Sigmoid colon (tissue), 7 donors: ENCODE measurements around the gene FOXL2NB. TPM values are rescaled to one million over a fixed set of nuclear protein-coding genes. Genes with fewer than 3 reads are reported as not detected.

ENCODE experiments used
- DNase-seq: peaks from one replicate; pipeline ENCODE4 v3.0.0-alpha.2; 2019
- H3K27ac ChIP-seq, 4 donors: fragments of 200-600 bp; sonication (generic); one replicate each; pipeline ENCODE4 v1.5.1; 2016 to 2019; ENCODE audit warnings: mild to moderate bottlenecking in 1 of 4
- H3K27me3 ChIP-seq, 3 donors: fragments of 200-600 bp; sonication (generic); one replicate each; pipeline ENCODE4 v1.5.1; 2019; ENCODE audit warnings: mild to moderate bottlenecking in 1 of 3
- H3K36me3 ChIP-seq, 4 donors: fragments of 200-600 bp; sonication (generic); one replicate each; pipeline ENCODE4 v1.5.1; 2016 to 2019
- H3K4me1 ChIP-seq, 4 donors: fragments of 200-600 bp; sonication (generic); one replicate each; pipeline ENCODE4 v1.5.1; 2017 to 2019
- H3K4me3 ChIP-seq, 4 donors: fragments of 200-600 bp; sonication (generic); one replicate each; pipeline ENCODE4 v1.5.1; 2017 to 2019; ENCODE audit warnings: mild to moderate bottlenecking in 2 of 4, moderate library complexity in 1 of 4
- H3K9me3 ChIP-seq, 4 donors: fragments of 200-600 bp in 3 of 4; sonication (generic) in 3 of 4; one replicate each; pipeline versions ENCODE4 v1.5.1 to v1.6.1; 2013 to 2019
- CTCF ChIP-seq, 4 experiments: fragments of 450-650 bp in 3 of 4; fragments of 200-600 bp in 1 of 4; IDR thresholded peaks; one replicate each; pipeline ENCODE4 v1.5.1; 2016 to 2019; ENCODE audit warnings: antibody characterized with exemption in 4 of 4, mild to moderate bottlenecking in 3 of 4, moderate library complexity in 2 of 4
- EP300 ChIP-seq, 4 donors: sonication (generic); formaldehyde crosslinking; IDR thresholded peaks; one replicate each; pipeline ENCODE4 v1.6.1; 2017; ENCODE audit warnings: antibody characterized with exemption in 4 of 4
- POLR2A ChIP-seq, 2 donors: fragments of 450-650 bp; IDR thresholded peaks; one replicate each; pipeline ENCODE4 v1.6.1; 2016; ENCODE audit warnings: antibody characterized with exemption in 2 of 2, mild to moderate bottlenecking in 2 of 2, moderate library complexity in 2 of 2
- POLR2AphosphoS5 ChIP-seq, 4 donors: sonication (generic); formaldehyde crosslinking; IDR thresholded peaks; one replicate each; pipeline ENCODE4 v1.6.1; 2017; ENCODE audit warnings: antibody characterized with exemption in 4 of 4
- whole genome bisulfite sequencing, 2 donors: extraction: QIAGEN DNeasy Blood & Tissue Kit; methylation state at CpG; one replicate each; pipeline ENCODE4 v1.1.7; 2013; 5-methylcytosine and 5-hydroxymethylcytosine counted together
- intact Hi-C: fragments of 100-400 bp; cut with DNase I; formaldehyde crosslinking; loops from one replicate; pipeline ENCODE4 v1.15.1; 2023
- polyA plus RNA-seq, 3 donors: library from polyadenylated mRNA; stranded (reverse); fragments of 200-250 nt; gene quantifications; one replicate each; pipeline ENCODE4 v1.2.3, GENCODE V29; 2013
- total RNA-seq, 4 donors: library from RNA; depleted of rRNA; stranded (reverse); fragments of >200 nt; gene quantifications; one replicate each; pipeline ENCODE4 v1.1.0, GENCODE V29; 2016
- donor health status: healthy with polysubstance abuse.
- donor health status: Bipolar disorder and iron deficiency.
- donor health status: healthy.

The FOXL2NB gene
- total and polyA plus RNA-seq, 7 donors, result under 0.01 TPM; not detected in 6

GRCh38 chr3:138948371-138949001, 1.5 kb downstream of the FOXL2NB start:
- Histone ChIP-seq H3K9me3 (no peaks in the 10 kb centered on the region), H3K4me1 (peaks cover 2 to 50% (median 47%) of the 10 kb centered on the region in 4 donors), H3K4me3 (no peak overlapping the region), H3K27ac (no peak overlapping the region), H3K27me3 (peaks cover 73 to 100% (median 90%) of the 10 kb centered on the region in 3 donors), H3K36me3 (no peaks in the 10 kb centered on the region)
- DNase-seq, result no peak
- intact Hi-C loops, result no loop called here
- 57 to 84% methylated on average over 3 of the region's 3 CpGs for WGBS, 2 donors
- TF ChIP-seq POLR2A (IDR thresholded peaks at IDR 0.05) (no peak), EP300 (IDR thresholded peaks at IDR 0.05) (no peak), POLR2AphosphoS5 (IDR thresholded peaks at IDR 0.05) (no peak), CTCF (IDR thresholded peaks at IDR 0.05) (no peak)

- no peaks in the 10 kb centered on the region for H3K9me3 ChIP-seq
- no peak overlapping the region for H3K4me3 ChIP-seq
- H3K27me3 ChIP-seq, result peaks cover 68 to 100% (median 89%) of the 10 kb centered on the region in 3 donors
- H3K27ac ChIP-seq, result no peak overlapping the region
- WGBS, 2 donors, result 40 to 41% methylated on average over 5 of the region's 5 CpGs
- intact Hi-C loops, result no loop called here
- no peaks in the 10 kb centered on the region for H3K36me3 ChIP-seq
- no peak for DNase-seq
- TF ChIP-seq POLR2A (IDR thresholded peaks at IDR 0.05) (no peak), POLR2AphosphoS5 (IDR thresholded peaks at IDR 0.05) (no peak), CTCF (IDR thresholded peaks at IDR 0.05) (no peak)
- H3K4me1 ChIP-seq, result peaks cover 2 to 47% (median 47%) of the 10 kb centered on the region in 4 donors
Observed at GRCh38 chr3:138949002-138949418, 2.0 kb downstream of the FOXL2NB start.

GRCh38 chr3:138949445-138950005, 2.5 kb downstream of the FOXL2NB start:
- intact Hi-C loops, result no loop called here
- Histone ChIP-seq H3K27ac (no peak overlapping the region), H3K36me3 (no peaks in the 10 kb centered on the region), H3K4me3 (peak overlapping the region in 3 of 4 donors; percentile 27 to 45 (median 40)), H3K9me3 (no peaks in the 10 kb centered on the region), H3K27me3 (peaks cover 62 to 100% (median 87%) of the 10 kb centered on the region in 3 donors), H3K4me1 (peaks cover 2 to 43% (median 43%) of the 10 kb centered on the region in 4 donors)
- WGBS, 2 donors, result 4 to 5% methylated on average over 27 of the region's 27 CpGs
- DNase-seq, result no peak
- TF ChIP-seq POLR2AphosphoS5 (IDR thresholded peaks at IDR 0.05) (no peak), EP300 (IDR thresholded peaks at IDR 0.05) (no peak), CTCF (IDR thresholded peaks at IDR 0.05) (no peak), POLR2A (IDR thresholded peaks at IDR 0.05) (no peak)

GRCh38 chr3:138950006-138950644, 3.1 kb downstream of the FOXL2NB start:
- peaks cover 2 to 37% (median 37%) of the 10 kb centered on the region in 4 donors for H3K4me1 ChIP-seq
- no peak for DNase-seq
- intact Hi-C loops, result no loop called here
- TF ChIP-seq CTCF (IDR thresholded peaks at IDR 0.05), result no peak
- no peak for TF ChIP-seq POLR2AphosphoS5 (IDR thresholded peaks at IDR 0.05)
- TF ChIP-seq EP300 (IDR thresholded peaks at IDR 0.05), result no peak
- no peak for TF ChIP-seq POLR2A (IDR thresholded peaks at IDR 0.05)
- 2% methylated on average over 53 of the region's 53 CpGs for WGBS, 2 donors
- no peaks in the 10 kb centered on the region for H3K36me3 ChIP-seq
- peak overlapping the region in 3 of 4 donors; percentile 27 to 45 (median 40) for H3K4me3 ChIP-seq
- peaks cover 56 to 100% (median 87%) of the 10 kb centered on the region in 3 donors for H3K27me3 ChIP-seq
- no peaks in the 10 kb centered on the region for H3K9me3 ChIP-seq
- no peak overlapping the region for H3K27ac ChIP-seq
